Measurements from ENCODE around the gene ATXN8OS. TPM values are rescaled to one million over a fixed set of nuclear protein-coding genes. Genes with fewer than 3 reads are reported as not detected.

ATXN8OS gene
- total and polyA plus RNA-seq, 2 of the 4 experiments (the other 2 are of a cell fraction), result not detected

DNA sequence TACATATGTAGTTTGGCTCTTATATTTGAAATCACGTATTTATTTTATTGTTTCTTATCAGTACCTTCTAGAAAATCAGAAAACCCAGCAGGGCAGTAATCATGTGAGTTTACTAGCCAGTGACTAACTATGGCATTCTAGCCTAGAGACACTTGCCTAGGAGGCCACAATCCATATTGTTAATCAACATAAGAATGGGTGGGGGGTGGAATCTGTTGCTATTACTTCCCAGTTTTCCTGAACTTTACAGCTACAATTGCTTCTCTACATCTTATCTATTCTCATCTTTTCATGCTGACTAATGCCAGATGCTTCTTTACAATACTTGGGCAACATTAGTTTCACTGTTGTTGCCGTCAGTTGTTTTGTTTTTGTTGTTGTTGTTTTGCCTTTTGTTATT, 18.7 kb upstream of the ATXN8OS start:
- no peak overlapping the region for H2BK5ac ChIP-seq (ENCODE audit: low read depth, low read length, poor library complexity, severe bottlenecking)
- CTCF ChIA-PET, result no interaction called here
- dilution Hi-C loops (cut with HindIII; ENCODE audit: low sequenced_read_pairs, unreplicated experiment), result no loop called here

More for the DNA sequence above, 18.7 kb upstream of the ATXN8OS start:
- Histone ChIP-seq H4K91ac (ENCODE audit: insufficient read depth, low read depth, low read length) (no peak overlapping the region), H2AK9ac (replicated peaks; ENCODE audit: low read depth, low read length, poor library complexity) (no peak overlapping the region), H2BK120ac (ENCODE audit: low read depth, low read length) (no peak overlapping the region), H2BK20ac (ENCODE audit: low read depth, low read length) (no peak overlapping the region), H3K4ac (ENCODE audit: low read depth, low read length) (no peak overlapping the region), H3K79me1 (ENCODE audit: low read depth in 1 of 2, low read length in 2 of 2) (no peaks in the 10 kb centered on the region), H4K20me1 (ENCODE audit: insufficient read depth, low read length) (no peaks in the 10 kb centered on the region), H4K8ac (ENCODE audit: low read depth in 2 of 2, low read length in 2 of 2) (no peak overlapping the region), H3K4me3 (ENCODE audit: insufficient read depth, low read depth, low read length) (no peak overlapping the region), H3K4me1 (ENCODE audit: control insufficient read depth, insufficient read depth, low read length) (no peaks in the 10 kb centered on the region), H3K23ac (ENCODE audit: low read depth, low read length) (no peak overlapping the region), H3K14ac (replicated peaks; ENCODE audit: low read depth, low read length) (no peak overlapping the region), H3K9me1 (ENCODE audit: insufficient read depth, low read length) (no peaks in the 10 kb centered on the region), H3K9me3 (ENCODE audit: control insufficient read depth, insufficient read depth, low read length) (peaks cover 2% of the 10 kb centered on the region; the same call in 1 of the 2 replicates), H3K27me3 (ENCODE audit: control insufficient read depth, insufficient read depth, low read length) (no peaks in the 10 kb centered on the region), H3K56ac (ENCODE audit: extremely low read depth, insufficient read depth, low read length) (no peak overlapping the region), H2AK5ac (ENCODE audit: low read depth, low read length) (no peak overlapping the region), H2BK15ac (ENCODE audit: low read depth, low read length) (no peak overlapping the region), H3K18ac (ENCODE audit: low read depth, low read length) (no peak overlapping the region), H4K5ac (ENCODE audit: low read depth, low read length) (no peak overlapping the region), H3K4me2 (ENCODE audit: low read depth, low read length) (no peak overlapping the region), H3K36me3 (ENCODE audit: control insufficient read depth, insufficient read depth, low read length) (no peaks in the 10 kb centered on the region), H3K27ac (ENCODE audit: insufficient read depth, low read length) (no peak overlapping the region), H2AFZ (replicated peaks; ENCODE audit: low read length, poor library complexity) (no peak overlapping the region), H3K9ac (ENCODE audit: low read depth, low read length) (no peak overlapping the region)
- no TSS peak for BruUV-seq (replicated peaks)
- in situ Hi-C loops (cut with MboI; ENCODE audit: low sequenced_read_pairs) (no loop called here), intact Hi-C loops (cut with micrococcal nuclease) (no loop called here)
- TF ChIP-seq CHD1 (IDR thresholded peaks at IDR 0.05; ENCODE audit: low read depth, low read length), result no peak
- TF ChIP-seq MAZ (IDR thresholded peaks at IDR 0.05; ENCODE audit: borderline replicate concordance, low read depth, low read length), result no peak
- no peak for TF ChIP-seq MAFK (IDR thresholded peaks at IDR 0.05; ENCODE audit: low read depth, low read length)
- TF ChIP-seq CEBPB (IDR thresholded peaks at IDR 0.05; ENCODE audit: low read depth, low read length), result no peak
- no peak for TF ChIP-seq POLR2A (IDR thresholded peaks at IDR 0.05; ENCODE audit: low read depth, low read length)
- TF ChIP-seq MXI1 (IDR thresholded peaks at IDR 0.05; ENCODE audit: borderline replicate concordance, low read depth, low read length), result no peak
- TF ChIP-seq, protein P1, sequence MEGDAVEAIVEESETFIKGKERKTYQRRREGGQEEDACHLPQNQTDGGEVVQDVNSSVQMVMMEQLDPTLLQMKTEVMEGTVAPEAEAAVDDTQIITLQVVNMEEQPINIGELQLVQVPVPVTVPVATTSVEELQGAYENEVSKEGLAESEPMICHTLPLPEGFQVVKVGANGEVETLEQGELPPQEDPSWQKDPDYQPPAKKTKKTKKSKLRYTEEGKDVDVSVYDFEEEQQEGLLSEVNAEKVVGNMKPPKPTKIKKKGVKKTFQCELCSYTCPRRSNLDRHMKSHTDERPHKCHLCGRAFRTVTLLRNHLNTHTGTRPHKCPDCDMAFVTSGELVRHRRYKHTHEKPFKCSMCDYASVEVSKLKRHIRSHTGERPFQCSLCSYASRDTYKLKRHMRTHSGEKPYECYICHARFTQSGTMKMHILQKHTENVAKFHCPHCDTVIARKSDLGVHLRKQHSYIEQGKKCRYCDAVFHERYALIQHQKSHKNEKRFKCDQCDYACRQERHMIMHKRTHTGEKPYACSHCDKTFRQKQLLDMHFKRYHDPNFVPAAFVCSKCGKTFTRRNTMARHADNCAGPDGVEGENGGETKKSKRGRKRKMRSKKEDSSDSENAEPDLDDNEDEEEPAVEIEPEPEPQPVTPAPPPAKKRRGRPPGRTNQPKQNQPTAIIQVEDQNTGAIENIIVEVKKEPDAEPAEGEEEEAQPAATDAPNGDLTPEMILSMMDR (conservative IDR thresholded peaks at IDR 0.05; ENCODE audit: low read depth, low read length), result no peak
- TF ChIP-seq BHLHE40 (IDR thresholded peaks at IDR 0.05; ENCODE audit: low read depth, low read length), result no peak
- TF ChIP-seq RFX5 (IDR thresholded peaks at IDR 0.05; ENCODE audit: low read depth, low read length), result no peak
- TF ChIP-seq, protein P2, sequence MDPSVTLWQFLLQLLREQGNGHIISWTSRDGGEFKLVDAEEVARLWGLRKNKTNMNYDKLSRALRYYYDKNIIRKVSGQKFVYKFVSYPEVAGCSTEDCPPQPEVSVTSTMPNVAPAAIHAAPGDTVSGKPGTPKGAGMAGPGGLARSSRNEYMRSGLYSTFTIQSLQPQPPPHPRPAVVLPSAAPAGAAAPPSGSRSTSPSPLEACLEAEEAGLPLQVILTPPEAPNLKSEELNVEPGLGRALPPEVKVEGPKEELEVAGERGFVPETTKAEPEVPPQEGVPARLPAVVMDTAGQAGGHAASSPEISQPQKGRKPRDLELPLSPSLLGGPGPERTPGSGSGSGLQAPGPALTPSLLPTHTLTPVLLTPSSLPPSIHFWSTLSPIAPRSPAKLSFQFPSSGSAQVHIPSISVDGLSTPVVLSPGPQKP (IDR thresholded peaks at IDR 0.05; ENCODE audit: borderline replicate concordance, low read depth, low read length), result no peak
- TF ChIP-seq, protein P3, sequence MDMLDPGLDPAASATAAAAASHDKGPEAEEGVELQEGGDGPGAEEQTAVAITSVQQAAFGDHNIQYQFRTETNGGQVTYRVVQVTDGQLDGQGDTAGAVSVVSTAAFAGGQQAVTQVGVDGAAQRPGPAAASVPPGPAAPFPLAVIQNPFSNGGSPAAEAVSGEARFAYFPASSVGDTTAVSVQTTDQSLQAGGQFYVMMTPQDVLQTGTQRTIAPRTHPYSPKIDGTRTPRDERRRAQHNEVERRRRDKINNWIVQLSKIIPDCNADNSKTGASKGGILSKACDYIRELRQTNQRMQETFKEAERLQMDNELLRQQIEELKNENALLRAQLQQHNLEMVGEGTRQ (IDR thresholded peaks at IDR 0.05; ENCODE audit: low read depth, low read length), result no peak
- TF ChIP-seq NFE2L2 (IDR thresholded peaks at IDR 0.05; ENCODE audit: low read depth, low read length), result no peak
- no peak for TF ChIP-seq RCOR1 (IDR thresholded peaks at IDR 0.05; ENCODE audit: insufficient replicate concordance, low read length)
- no peak for TF ChIP-seq SMC3 (IDR thresholded peaks at IDR 0.05; ENCODE audit: low read depth, low read length)
- TF ChIP-seq FOS (IDR thresholded peaks at IDR 0.05; ENCODE audit: low read depth, low read length), result no peak
- no peak for TF ChIP-seq RAD21 (IDR thresholded peaks at IDR 0.05; ENCODE audit: low read length)
- no CpG with 5 or more reads among the region's 2 CpGs for WGBS, 2 experiments (ENCODE audit: extremely low coverage in 2 of 2, insufficient read length in 1 of 2)
- POLR2A ChIA-PET (ENCODE audit: unreplicated experiment), result no interaction called here
- ATAC-seq (ENCODE audit: low read depth) (no peak), DNase-seq (no peak)
